NCI-H1417 treated with DMSO at 0.1 percent for 48 hours (cell line): ENCODE data around the gene IQCK.

ENCODE experiments used
- DNase-seq: peaks from one replicate; lab custom pipeline; 2025; lab: John Stamatoyannopoulos, UW

The IQCK gene

GRCh38 chr16:19884611-19885450 is 166.8 kb downstream of the IQCK start, which contains the start of gene GPRC5B:
Gene GPRC5B (minus strand): TSS chr16:19884848. CDS start chr16:19872845, 12,003 bp downstream.
- no peak for DNase-seq

- no peak for DNase-seq
Measured at GRCh38 chr16:19885451-19886072, 167.5 kb downstream of the IQCK start.

GRCh38 chr16:19886073-19886941 is 168.2 kb downstream of the IQCK start:
- no peak for DNase-seq

- DNase-seq: no peak
Measured at GRCh38 chr16:19888834-19889233, 170.8 kb downstream of the IQCK start.

- DNase-seq: no peak
Measured at GRCh38 chr16:19890901-19891300, 172.8 kb downstream of the IQCK start.

- DNase-seq: no peak
Measured at GRCh38 chr16:19892902-19893301, 174.8 kb downstream of the IQCK start.

GRCh38 chr16:19894586-19894985 is 176.5 kb downstream of the IQCK start:
- DNase-seq: no peak

GRCh38 chr16:19896951-19897350 is 178.9 kb downstream of the IQCK start:
- DNase-seq: no peak

- DNase-seq: no peak
Measured at GRCh38 chr16:19898166-19898565, 180.1 kb downstream of the IQCK start.

GRCh38 chr16:19898924-19899604 is 181.0 kb downstream of the IQCK start:
- no peak for DNase-seq

- no peak for DNase-seq
Measured at GRCh38 chr16:19899605-19899955, 181.5 kb downstream of the IQCK start.

GRCh38 chr16:19901164-19901563 is 183.1 kb downstream of the IQCK start:
- DNase-seq: no peak

GRCh38 chr16:19907161-19907992 is 189.3 kb downstream of the IQCK start:
- DNase-seq: peak; percentile 43
